ENCODE results near the gene PRKAR1B. TPM values are rescaled to one million over a fixed set of nuclear protein-coding genes. Genes with fewer than 3 reads are reported as not detected.

PRKAR1B gene
- total RNA-seq, 2 experiments from 2014 or later: 13.1 to 13.4 TPM

DNA sequence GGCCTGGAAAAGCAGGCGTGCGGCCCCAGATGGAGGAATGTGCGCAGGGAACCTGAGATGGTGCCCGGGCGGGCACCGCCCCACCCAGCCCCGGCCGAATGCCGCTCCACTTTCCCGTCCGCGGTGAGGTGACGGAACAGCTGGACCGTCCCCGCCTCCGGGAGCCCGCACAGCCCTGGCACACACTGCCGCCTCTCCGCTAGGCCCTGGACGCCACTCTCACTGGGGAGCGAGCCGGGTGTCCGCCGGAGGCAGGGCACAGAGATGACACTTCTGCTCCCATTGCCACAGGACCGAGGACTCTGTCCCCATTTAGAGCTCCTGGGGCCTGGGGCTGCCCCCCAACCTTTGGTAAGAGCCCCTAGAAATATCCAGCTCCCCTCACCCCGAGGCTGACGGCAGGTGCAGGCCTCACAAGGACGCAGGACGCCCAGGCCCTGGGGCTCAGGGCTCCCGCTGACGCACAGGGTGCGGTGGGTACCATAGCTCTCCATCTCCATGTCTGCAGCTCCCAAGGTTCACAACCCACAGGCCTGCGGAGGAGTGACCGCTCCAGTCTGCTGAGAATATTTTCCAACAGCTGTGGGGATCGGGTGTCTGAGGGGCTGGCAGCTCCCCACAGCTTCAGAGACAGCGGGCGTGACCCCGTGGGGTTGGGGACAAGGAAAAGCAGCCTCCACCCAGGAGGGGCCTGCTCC, 155.2 kb downstream of the PRKAR1B start:
- no peak for DNase-seq
- H3K36me3 Mint-ChIP-seq (ENCODE audit: low read depth): no peaks in the 10 kb centered on the region
- ChIA-PET CTCF (no interaction called here), POLR2A (no interaction called here)
- no peak overlapping the region for H3K27ac Mint-ChIP-seq
- no peaks in the 10 kb centered on the region for H3K4me1 Mint-ChIP-seq
- H3K9me3 Mint-ChIP-seq: no peaks in the 10 kb centered on the region
- no peaks in the 10 kb centered on the region for H3K27me3 Mint-ChIP-seq
- no peak overlapping the region for H3K4me3 Mint-ChIP-seq

- Mint-ChIP-seq H3K4me1 (no peaks in the 10 kb centered on the region), H3K4me3 (no peak overlapping the region), H3K36me3 (ENCODE audit: low read depth) (no peaks in the 10 kb centered on the region), H3K27me3 (no peaks in the 10 kb centered on the region), H3K27ac (no peak overlapping the region), H3K9me3 (no peaks in the 10 kb centered on the region)
- no peak for DNase-seq
- POLR2A ChIA-PET: no interaction called here
- CTCF ChIA-PET: no interaction called here
Observed at GRCh38 chr7:571096-571717, 155.9 kb downstream of the PRKAR1B start.

DNA sequence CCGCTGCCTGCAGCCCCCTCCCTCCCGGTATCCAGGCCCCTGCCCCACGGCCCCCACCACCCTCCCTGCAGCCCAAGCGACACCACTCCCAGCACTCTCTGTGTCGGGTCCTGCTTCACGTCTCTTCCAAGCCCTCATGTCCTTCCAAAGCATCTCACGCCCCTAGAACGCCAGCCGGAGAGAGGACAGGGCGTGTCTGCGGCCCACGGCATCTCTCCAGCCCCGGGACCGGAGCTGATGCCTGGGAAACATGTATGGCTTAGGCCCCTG, 156.3 kb downstream of the PRKAR1B start:
- no peak overlapping the region for H3K27ac Mint-ChIP-seq
- H3K4me1 Mint-ChIP-seq: no peaks in the 10 kb centered on the region
- ChIA-PET CTCF (no interaction called here), POLR2A (no interaction called here)
- H3K4me3 Mint-ChIP-seq: no peak overlapping the region
- H3K9me3 Mint-ChIP-seq: no peaks in the 10 kb centered on the region
- H3K27me3 Mint-ChIP-seq: no peaks in the 10 kb centered on the region
- DNase-seq: no peak
- no peaks in the 10 kb centered on the region for H3K36me3 Mint-ChIP-seq (ENCODE audit: low read depth)

DNA sequence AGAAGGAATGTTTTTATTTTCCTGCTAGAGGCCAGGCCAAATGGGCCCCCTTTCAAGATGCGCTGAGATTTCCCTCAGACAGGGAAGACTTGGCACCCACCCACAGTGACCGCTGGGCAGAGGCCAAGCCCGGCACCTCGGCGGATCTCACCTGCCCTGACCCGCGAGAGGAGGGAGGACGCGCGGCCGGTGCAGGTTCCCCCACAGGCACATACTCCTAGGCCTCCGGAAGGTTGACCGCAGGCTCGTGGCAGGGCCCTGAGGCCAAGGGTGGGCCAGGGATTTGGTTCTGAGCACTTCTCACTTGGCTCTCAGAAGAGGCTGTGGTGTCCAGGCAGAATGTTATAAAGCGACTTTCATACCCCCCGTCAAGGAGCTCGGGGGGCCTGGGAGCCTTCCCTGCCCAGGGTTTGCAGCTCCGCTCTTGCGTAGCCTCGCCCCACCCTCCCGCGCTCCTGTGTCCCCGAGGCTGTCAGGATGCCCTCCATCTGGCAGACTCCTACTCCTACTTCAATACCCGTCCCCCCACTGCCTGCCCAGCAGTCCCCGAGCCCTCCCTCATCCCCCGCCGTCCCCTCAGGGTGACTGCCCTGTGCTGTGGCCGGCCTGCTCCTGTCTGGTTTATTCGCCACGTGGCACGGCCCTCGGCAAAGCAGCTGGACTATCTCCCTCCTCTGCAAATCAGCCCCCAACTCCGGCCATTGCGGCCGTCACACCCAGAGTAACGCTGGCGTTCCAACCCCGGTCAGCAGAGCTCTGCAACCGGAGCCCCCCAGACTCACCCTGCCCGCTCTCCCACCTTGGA, 156.9 kb downstream of the PRKAR1B start:
- Mint-ChIP-seq H3K9me3 (no peaks in the 10 kb centered on the region), H3K4me3 (no peak overlapping the region), H3K27me3 (no peaks in the 10 kb centered on the region), H3K36me3 (ENCODE audit: low read depth) (no peaks in the 10 kb centered on the region), H3K4me1 (no peaks in the 10 kb centered on the region), H3K27ac (no peak overlapping the region)
- ChIA-PET CTCF (no interaction called here), POLR2A (no interaction called here)
- DNase-seq: no peak

DNA sequence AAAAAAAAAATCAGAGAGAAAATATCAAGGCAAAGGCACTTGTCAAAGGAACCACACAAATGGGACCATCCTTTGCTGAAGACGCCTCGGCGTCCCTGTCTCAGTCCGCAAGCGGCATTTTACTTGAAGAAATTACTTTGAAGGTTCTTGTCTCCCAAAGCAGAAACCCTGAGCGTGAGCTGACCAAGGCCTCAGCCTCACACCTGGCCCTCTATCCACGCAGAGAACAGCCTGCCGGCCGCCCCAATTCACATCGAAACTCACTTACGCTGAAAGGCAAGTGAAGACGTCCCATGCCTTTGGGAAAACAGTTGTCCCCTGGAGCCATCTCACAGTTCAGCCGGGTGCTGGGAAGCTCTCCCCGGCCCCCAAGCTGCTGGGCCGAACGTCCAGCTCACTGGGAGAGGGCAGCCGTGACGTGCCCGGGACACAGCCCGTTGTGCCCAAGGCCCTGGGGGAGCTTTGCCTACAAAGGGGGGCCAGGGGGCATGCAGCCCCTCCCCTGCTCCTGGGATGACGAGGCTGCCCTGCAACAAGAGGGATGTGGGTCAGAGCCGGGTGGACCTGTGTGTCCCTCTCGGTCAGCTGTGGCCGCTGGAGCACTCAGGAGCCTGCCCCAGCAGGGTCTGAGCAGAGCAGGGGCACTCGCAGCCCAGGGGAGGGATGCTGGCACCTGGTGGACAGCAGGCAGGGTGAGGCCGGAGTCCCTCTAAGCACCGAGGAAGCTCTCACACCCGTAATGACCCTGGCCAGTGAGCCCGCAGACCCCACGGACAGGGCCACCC, 157.8 kb downstream of the PRKAR1B start:
- Mint-ChIP-seq H3K9me3 (no peaks in the 10 kb centered on the region), H3K36me3 (ENCODE audit: low read depth) (no peaks in the 10 kb centered on the region), H3K27me3 (no peaks in the 10 kb centered on the region), H3K4me3 (no peak overlapping the region), H3K27ac (no peak overlapping the region), H3K4me1 (no peaks in the 10 kb centered on the region)
- CTCF ChIA-PET: no interaction called here
- DNase-seq: no peak
- POLR2A ChIA-PET: no interaction called here

GRCh38 chr7:568031-568951, 158.8 kb downstream of the PRKAR1B start:
- H3K9me3 Mint-ChIP-seq: no peaks in the 10 kb centered on the region
- H3K4me3 Mint-ChIP-seq: no peak overlapping the region
- no peak for DNase-seq
- H3K27ac Mint-ChIP-seq: no peak overlapping the region
- ChIA-PET POLR2A (no interaction called here), CTCF (no interaction called here)
- no peaks in the 10 kb centered on the region for H3K27me3 Mint-ChIP-seq
- H3K36me3 Mint-ChIP-seq (ENCODE audit: low read depth): no peaks in the 10 kb centered on the region
- H3K4me1 Mint-ChIP-seq: no peaks in the 10 kb centered on the region

DNA sequence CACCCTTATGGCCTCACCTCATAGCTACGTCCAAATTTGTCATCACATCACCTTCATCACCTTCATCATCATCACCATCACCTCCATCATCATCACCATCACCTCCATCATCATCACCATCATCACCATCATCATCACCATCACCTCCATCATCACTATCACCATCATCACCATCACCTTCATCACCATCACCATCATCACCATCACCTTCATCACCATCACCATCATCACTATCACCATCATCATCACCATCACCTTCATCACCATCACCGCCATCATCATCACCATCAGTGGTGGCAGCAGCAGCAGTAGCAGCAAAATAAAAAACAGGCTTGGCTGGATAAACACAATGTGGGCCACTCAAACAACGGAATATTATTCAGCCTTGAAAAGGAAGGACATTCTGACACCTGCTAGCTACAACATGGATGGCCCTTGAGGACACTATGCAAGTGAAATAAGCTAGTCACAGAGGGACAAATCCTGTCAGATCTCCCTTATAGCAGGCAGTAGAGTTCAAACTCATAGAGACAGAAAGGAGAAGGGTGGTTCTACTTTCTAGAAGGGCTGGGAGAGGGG, 159.7 kb downstream of the PRKAR1B start:
- Mint-ChIP-seq H3K36me3 (ENCODE audit: low read depth) (no peaks in the 10 kb centered on the region), H3K9me3 (no peaks in the 10 kb centered on the region), H3K27me3 (no peaks in the 10 kb centered on the region), H3K4me1 (no peaks in the 10 kb centered on the region), H3K4me3 (no peak overlapping the region), H3K27ac (no peak overlapping the region)
- POLR2A ChIA-PET: no interaction called here
- CTCF ChIA-PET: no interaction called here
- DNase-seq: no peak

- H3K4me1 Mint-ChIP-seq: no peaks in the 10 kb centered on the region
- no peak overlapping the region for H3K27ac Mint-ChIP-seq
- ChIA-PET CTCF (no interaction called here), POLR2A (no interaction called here)
- no peak for DNase-seq
- no peak overlapping the region for H3K4me3 Mint-ChIP-seq
- H3K27me3 Mint-ChIP-seq: no peaks in the 10 kb centered on the region
- no peaks in the 10 kb centered on the region for H3K36me3 Mint-ChIP-seq (ENCODE audit: low read depth)
- H3K9me3 Mint-ChIP-seq: no peaks in the 10 kb centered on the region
Observed at GRCh38 chr7:566100-566499, 161.0 kb downstream of the PRKAR1B start.

GRCh38 chr7:564176-564865, 162.8 kb downstream of the PRKAR1B start:
- Mint-ChIP-seq H3K27me3 (no peaks in the 10 kb centered on the region), H3K27ac (no peak overlapping the region), H3K4me1 (no peaks in the 10 kb centered on the region), H3K9me3 (no peaks in the 10 kb centered on the region), H3K4me3 (no peak overlapping the region), H3K36me3 (ENCODE audit: low read depth) (no peaks in the 10 kb centered on the region)
- POLR2A ChIA-PET: no interaction called here
- CTCF ChIA-PET: no interaction called here
- DNase-seq: no peak

DNA sequence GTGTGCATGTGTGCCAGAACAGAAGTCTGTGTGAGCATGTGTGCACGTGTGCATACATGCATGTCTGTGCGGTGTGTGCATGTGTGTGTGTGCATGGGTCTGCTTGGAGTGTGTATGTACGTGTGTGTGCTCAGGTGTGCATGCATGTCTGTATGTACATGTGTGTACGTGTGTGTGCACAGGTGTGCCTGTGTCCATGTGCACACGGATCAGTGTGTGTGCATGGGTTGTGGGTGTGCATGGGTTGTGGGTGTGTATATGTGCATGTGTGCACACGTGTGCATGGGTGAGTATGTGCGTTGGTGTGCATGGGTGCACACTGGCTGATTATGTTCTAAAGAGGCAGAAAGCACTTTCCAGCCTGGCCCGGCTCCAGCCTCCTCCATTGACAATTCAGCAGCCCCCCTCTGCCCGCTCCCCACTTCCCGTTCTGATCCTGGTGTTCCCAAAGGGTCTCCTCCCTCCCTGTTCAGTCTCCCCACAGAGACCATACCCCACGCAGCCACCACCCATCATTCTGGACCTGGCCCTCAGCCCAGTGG, 163.4 kb downstream of the PRKAR1B start:
- CTCF ChIA-PET: no interaction called here
- POLR2A ChIA-PET: no interaction called here
- Mint-ChIP-seq H3K27ac (no peak overlapping the region), H3K27me3 (no peaks in the 10 kb centered on the region), H3K36me3 (ENCODE audit: low read depth) (no peaks in the 10 kb centered on the region), H3K4me1 (no peaks in the 10 kb centered on the region), H3K9me3 (no peaks in the 10 kb centered on the region), H3K4me3 (no peak overlapping the region)
- DNase-seq: no peak

DNA sequence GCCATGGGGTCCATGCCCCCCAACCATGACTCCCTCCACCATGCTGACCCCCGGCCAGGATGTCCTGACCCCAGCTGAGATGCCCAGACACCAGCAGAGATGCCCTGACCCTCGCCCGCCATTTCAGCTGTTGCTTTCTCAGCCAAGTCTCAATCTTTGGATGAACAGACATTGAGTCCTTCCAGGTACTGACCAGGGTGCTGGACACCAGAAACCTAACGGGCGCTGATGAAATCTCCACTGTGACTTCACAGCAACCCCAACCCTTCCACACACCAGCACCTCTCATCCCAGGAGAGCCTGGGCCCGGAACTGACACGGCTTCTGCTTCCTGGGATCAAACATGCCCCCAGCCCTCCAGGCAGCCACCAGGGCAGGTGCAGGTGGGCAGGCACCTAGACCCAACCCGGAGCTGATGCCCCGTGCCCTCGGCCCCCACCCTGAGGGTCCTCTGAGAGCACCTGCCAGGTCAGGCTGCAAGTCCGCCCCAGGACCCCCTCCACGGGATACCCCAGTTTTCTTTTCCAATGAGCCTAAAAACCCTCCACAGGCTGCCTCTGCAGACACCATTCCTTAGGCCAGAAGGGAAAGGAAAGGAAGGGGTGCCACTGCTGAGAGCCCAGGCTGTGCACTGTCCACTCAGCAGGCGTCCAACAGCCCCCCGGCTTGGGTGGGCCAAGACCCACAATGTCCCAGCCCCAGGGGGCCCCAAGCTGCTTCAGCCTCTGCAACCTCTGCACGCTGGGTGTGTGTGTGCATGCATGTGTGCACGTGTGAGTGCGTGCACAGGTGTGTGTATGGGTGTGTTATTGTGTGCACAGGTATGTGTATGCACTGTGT, 164.1 kb downstream of the PRKAR1B start:
- Mint-ChIP-seq H3K36me3 (ENCODE audit: low read depth) (no peaks in the 10 kb centered on the region), H3K4me3 (no peak overlapping the region), H3K9me3 (no peaks in the 10 kb centered on the region), H3K27me3 (no peaks in the 10 kb centered on the region), H3K4me1 (no peaks in the 10 kb centered on the region), H3K27ac (no peak overlapping the region)
- CTCF ChIA-PET: no interaction called here
- DNase-seq: no peak
- POLR2A ChIA-PET: no interaction called here
